Globus pallidus (tissue), 1 donor: ENCODE measurements around the gene RFPL4AL1.
"Not testable (repeated sequence)": the region's sequence is repeated elsewhere in the genome, so short reads cannot be mapped to it uniquely, and the experiment has no call there.

Experiments
- DNase-seq: peaks from one replicate; pipeline ENCODE4 v3.0.0-alpha.2; 2015; ENCODE audit warnings: low spot score

Gene RFPL4AL1

GRCh38 chr19:55768818-55769217 lies at the start of gene RFPL4AL1:
Gene RFPL4AL1, plus strand, starts transcription at chr19:55769118. Its CDS starts 2,687 bp downstream, at chr19:55771805.
- not testable (repeated sequence) for DNase-seq

DNA sequence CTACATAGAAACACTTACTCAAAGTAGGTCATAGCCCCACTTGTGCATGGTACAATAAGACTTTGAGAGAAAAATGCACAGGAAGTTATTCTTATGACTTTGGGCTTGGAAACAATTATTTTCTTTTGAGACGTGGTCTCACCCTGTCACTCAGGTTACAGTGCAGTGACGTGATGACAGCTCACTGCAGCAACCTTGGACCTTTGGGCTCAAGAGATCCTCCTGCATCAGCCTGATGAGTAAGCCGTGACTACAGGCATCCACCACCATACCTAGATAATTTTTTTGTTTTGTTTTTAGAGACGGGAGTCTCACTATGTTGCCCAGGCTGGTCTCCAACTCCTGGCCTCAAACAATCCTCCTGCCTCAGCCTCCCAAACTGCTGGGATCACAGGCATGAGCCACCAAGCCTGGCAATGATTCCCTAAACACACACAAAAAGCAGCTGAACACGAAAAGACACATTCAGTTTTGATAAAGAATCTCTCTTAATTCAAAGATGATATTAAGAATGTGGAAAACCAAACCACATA lies 48.6 kb upstream of the RFPL4AL1 start:
- DNase-seq, result no peak

GRCh38 chr19:55720801-55721200 lies 48.1 kb upstream of the RFPL4AL1 start:
- no peak for DNase-seq

DNA sequence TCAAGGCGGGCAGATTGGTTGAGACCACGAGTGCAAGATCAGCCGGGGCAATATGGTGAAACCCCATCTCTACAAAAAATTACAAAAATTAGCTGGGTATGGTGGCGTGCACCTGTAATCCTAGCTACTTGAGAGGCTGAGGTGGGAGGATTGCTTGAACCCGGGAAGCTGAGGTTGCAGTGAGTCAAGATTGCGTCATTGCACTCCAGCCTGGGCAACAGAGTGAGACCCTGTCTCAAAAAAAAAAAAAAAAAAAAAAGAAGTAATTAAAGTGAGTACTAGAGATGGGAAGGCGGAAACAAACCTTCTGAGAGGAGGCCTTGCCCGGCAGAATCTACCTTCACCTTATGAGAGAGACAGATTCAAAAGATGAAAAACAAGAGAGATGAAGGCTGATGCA lies 45.4 kb upstream of the RFPL4AL1 start:
- no peak for DNase-seq

- DNase-seq, result not testable (repeated sequence)
These were observed 38.5 kb upstream of the RFPL4AL1 start for GRCh38 chr19:55730378-55730777.

DNA sequence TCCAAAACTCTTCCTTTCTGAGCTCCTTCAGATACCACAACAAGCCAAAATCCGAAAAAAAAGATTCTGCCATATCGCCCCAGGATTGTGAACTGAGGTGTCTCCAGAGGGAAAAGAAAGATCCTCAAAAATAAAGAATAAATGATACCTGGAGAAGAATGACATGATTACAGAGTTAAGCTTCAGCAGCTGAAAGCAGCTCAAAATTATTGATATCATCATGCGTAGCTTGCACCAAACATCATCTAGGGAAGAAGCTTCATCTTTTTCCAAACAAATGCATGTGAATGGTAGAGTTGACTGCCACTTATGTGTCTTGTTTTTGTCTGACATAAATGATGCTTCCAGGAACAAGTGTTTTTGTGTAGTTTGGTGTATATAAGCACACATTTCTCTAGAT lies 30.6 kb upstream of the RFPL4AL1 start, which contains the start of gene NLRP9:
Gene NLRP9, minus strand, starts transcription at position 101 of the 400 bp plus-strand sequence. Its CDS starts 28 bp downstream, at position 73.
- no peak for DNase-seq

DNA sequence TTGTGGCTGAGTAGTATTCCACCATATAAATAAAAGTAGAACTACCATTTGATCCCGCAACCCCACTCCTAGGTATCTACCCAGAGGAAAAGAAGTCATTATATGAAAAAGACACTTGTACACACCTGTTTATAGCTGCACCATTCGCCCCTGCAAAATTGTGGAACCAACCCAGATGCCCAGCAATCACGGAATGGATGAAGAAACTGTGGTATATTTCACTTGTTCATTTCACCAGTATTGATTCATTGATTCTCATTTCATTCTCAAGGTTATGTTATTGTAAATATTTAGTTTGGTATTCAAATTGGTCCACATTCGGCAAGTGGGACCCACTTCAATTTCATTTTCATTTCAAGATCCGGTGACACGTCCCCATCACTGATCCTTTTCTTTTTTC lies 18.2 kb upstream of the RFPL4AL1 start:
- DNase-seq, result no peak

- DNase-seq, result no peak
These were observed 15.5 kb upstream of the RFPL4AL1 start for GRCh38 chr19:55753401-55753800.

DNA sequence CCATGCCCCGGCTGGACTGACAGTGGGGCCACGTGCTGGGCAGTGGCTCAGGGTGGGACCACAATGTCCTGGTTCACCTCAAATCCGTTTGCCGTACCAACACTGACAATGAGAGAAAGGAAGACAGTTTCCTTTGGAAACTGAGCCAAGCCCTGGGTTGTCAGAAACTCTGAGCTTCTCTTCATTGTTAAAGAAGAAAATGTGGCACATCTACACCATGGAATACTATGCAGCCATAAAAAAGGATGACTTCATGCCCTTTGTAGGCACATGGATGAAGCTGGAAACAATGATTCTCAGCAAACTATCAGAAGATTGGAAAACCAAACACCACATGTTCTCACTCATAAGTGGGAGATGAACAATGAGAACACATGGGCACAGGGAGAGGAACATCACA lies 12.1 kb upstream of the RFPL4AL1 start:
- not testable (repeated sequence) for DNase-seq

GRCh38 chr19:55758797-55759196 lies 10.1 kb upstream of the RFPL4AL1 start, which contains the start of gene RFPL4A:
Gene RFPL4A, plus strand, starts transcription at chr19:55759097. Its CDS starts 2,704 bp downstream, at chr19:55761801.
- DNase-seq, result not testable (repeated sequence)

DNA sequence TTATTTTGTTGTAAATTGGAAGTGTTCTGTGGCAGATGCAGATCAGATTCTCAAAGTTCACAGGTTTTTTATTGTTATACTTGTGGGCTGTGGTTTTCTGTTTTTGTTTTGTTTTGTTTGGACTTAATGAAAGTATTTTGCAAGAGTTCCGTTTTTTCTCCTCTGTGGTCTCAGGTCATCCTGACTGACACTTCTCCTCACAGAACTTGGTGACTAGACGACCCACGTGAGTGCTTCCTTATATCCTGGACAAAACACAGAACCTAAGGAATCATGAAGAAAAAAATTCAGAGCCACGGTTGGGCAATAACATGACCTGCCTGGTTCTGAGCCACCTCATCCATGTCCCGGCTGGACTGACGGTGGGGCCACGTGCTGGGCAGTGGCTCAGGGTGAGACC lies 2.5 kb upstream of the RFPL4AL1 start:
- DNase-seq, result no peak

DNA sequence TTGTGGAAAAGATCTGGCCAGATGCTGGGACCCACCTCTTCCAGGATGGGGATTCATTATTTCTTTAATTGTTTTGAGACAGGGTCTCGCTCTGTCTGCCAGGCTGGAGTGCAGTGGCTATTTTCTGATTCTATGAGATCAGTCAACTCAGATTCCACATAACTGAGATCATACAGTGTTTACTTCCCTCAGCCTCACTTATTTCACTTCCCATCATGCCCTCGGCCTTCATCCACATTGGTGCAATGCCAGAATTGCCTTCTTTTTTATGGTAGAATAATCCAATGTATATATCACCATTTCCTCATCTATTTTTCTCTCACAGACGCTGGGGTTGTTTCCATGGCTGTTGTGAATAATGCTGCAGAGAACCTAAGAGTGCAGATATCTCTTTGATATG lies 714 bp downstream of the RFPL4AL1 start:
- DNase-seq, result not testable (repeated sequence)

GRCh38 chr19:55777528-55777927 lies 8.6 kb downstream of the RFPL4AL1 start:
- DNase-seq, result no peak

DNA sequence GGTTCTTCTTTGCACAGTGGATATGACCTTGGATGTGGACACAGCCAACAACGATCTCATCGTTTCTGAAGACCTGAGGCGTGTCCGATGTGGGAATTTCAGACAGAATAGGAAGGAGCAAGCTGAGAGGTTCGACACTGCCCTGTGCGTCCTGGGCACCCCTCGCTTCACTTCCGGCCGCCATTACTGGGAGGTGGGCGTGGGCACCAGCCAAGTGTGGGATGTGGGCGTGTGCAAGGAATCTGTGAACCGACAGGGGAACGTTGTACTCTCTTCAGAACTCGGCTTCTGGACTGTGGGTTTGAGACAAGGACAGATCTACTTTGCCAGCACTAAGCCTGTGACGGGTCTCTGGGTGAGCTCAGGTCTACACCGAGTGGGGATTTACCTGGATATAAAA lies 9.4 kb downstream of the RFPL4AL1 start:
- DNase-seq, result no peak

GRCh38 chr19:55781112-55781511 lies 12.2 kb downstream of the RFPL4AL1 start:
- no peak for DNase-seq

GRCh38 chr19:55795021-55795420 lies 26.1 kb downstream of the RFPL4AL1 start:
- no peak for DNase-seq

- DNase-seq, result no peak
These were observed 32.5 kb downstream of the RFPL4AL1 start for GRCh38 chr19:55801416-55801815.

GRCh38 chr19:55802281-55802680 lies 33.4 kb downstream of the RFPL4AL1 start:
- no peak for DNase-seq

- DNase-seq, result peak; percentile 25
These were observed 40.6 kb downstream of the RFPL4AL1 start for GRCh38 chr19:55809381-55810058.

DNA sequence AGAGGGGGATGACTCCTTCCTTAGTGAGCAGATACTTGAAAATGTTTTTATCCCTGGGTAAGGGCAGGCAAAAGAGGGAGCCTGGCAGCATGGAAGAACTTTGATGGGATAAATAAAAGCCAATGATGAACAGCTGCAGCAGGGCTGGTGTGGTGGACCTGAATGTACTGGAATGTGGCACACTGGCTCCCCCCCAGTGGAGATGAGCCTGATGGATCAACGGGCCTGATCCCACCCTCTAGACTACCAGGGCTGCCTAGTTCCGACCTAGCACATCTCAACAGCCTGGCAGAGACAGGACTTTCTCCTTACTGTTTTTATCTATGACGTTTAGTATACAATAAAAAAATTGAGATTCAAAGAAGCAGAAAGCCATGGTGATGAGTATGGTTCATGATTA lies 42.4 kb downstream of the RFPL4AL1 start:
- DNase-seq, result no peak

DNA sequence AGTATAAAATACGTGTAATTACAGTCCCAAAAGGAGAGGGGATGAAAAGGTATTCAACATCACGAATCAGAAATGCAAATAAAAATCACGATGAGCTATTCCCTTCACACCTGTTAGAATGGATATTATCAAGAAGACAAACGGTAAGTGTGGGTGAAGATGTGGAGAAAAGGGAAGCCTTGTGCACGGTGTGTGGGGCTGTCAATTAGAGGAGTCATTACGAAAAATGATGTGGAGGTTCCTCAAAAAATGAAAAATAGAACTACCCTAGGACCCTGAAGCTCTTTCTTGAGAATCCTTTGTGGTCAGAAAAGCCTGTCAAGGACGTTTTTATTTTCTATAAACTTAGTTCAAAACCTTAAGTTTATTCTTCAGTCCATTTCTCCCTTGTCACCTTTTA lies 43.5 kb downstream of the RFPL4AL1 start:
- DNase-seq, result no peak

- DNase-seq, result no peak
These were observed 45.0 kb downstream of the RFPL4AL1 start for GRCh38 chr19:55813906-55814305.

DNA sequence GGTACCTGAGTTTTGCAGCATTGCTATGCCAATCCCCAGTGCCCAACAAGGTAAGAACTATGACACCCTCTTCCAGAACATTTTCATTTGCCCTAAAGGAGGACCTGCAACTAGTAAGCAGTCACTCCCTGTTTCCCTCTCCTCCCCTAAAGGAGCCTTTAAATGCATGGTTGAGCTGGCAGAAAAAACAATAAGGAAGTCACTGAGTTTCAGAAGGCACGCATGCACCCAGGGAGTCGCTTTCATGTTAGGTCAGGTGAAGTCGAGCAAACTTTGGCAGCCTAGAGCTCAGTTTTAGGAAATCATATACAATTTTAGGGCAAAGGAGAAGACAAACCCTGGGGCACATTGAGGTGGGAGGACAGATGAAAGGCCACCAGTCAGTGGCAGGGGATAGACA lies 51.1 kb downstream of the RFPL4AL1 start:
- DNase-seq, result peak; percentile 1
